ENCODE results near the gene MATN4. TPM values are rescaled to one million over a fixed set of nuclear protein-coding genes. Genes with fewer than 3 reads are reported as not detected.
A peak's percentile ranks its signal among the peaks of the same experiment; 100 is the strongest.

Gene MATN4
- total RNA-seq, 4 donors from 2014 or later: not detected

- TF ChIP-seq EP300 (IDR thresholded peaks at IDR 0.05; ENCODE audit: low read depth): no peak
- TF ChIP-seq POLR2AphosphoS5 (IDR thresholded peaks at IDR 0.05): no peak
- TF ChIP-seq POLR2A (IDR thresholded peaks at IDR 0.05): no peak
- Histone ChIP-seq H3K36me3 (no peaks in the 10 kb centered on the region), H3K4me3 (no peak overlapping the region), H3K9me3 (no peaks in the 10 kb centered on the region), H3K27me3 (peaks cover 60% of the 10 kb centered on the region), H3K27ac (no peak overlapping the region), H3K4me1 (peaks cover 0 to 17% (median 5%) of the 10 kb centered on the region in 4 donors)
- intact Hi-C loops (cut with DNase I; ENCODE audit: low total_unique reads) (no loop called here), in situ Hi-C loops (cut with MboI; ENCODE audit: low pct_ligation_motif_present in 1 of 4, low pct_unique_long_range_greater_than_20kb in 1 of 4, low sequenced_read_pairs in 3 of 4) (loop anchor here in 1 of 4 donors (25.0 kb wide), 2 partner anchors 128 to 453 kb away; no protein-coding TSS in a partner anchor)
- DNase-seq: no peak
- WGBS, 2 donors (ENCODE audit: low coverage in 1 of 2): 68% methylated on average over 3 of the region's 3 CpGs; no CpG with 5 or more reads in 1 of the 2 donors
Observed at GRCh38 chr20:45309075-45309474, 976 bp upstream of the MATN4 start.

DNA sequence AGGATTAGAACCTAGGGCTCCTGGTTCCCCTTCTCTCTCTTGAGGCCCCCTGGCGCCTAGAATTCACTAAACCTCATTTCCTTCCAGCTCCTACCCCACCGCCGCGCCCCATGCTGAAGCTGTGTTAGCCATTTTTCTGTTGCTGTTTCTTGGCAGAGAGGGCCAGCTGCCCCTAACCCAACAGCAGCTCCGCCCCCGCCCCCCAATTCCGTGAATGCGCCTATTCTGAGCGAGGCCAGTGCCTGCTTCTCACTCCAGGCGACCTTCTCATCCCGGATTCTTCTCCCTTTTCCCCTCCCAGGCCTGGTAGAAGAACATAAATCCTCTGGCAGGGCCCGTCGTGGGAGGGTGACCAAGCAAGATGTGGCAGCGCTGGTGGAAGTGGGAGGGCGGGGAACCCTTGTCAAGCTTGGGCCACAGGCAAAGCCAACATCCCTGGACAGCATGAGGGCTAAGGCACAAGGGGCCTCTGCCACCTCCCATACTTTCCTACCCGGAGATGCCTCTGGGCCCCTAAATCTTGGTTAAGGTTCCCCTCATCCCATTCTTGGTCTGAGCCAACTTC, 941 bp downstream of the MATN4 start:
- DNase-seq: no peak
- peaks cover 0 to 17% (median 5%) of the 10 kb centered on the region in 4 donors for H3K4me1 ChIP-seq
- H3K4me3 ChIP-seq: no peak overlapping the region
- H3K9me3 ChIP-seq: no peaks in the 10 kb centered on the region
- peaks cover 50% of the 10 kb centered on the region for H3K27me3 ChIP-seq
- in situ Hi-C loops (cut with MboI; ENCODE audit: low pct_ligation_motif_present in 1 of 4, low pct_unique_long_range_greater_than_20kb in 1 of 4, low sequenced_read_pairs in 3 of 4) (loop anchor here in 1 of 4 donors (25.0 kb wide), 2 partner anchors 130 to 455 kb away; no protein-coding TSS in a partner anchor), intact Hi-C loops (cut with DNase I; ENCODE audit: low total_unique reads) (no loop called here)
- 61% methylated on average over 16 of the region's 16 CpGs; no CpG with 5 or more reads in 1 of the 2 donors for WGBS, 2 donors (ENCODE audit: low coverage in 1 of 2)
- H3K36me3 ChIP-seq: no peaks in the 10 kb centered on the region
- TF ChIP-seq, protein P1, sequence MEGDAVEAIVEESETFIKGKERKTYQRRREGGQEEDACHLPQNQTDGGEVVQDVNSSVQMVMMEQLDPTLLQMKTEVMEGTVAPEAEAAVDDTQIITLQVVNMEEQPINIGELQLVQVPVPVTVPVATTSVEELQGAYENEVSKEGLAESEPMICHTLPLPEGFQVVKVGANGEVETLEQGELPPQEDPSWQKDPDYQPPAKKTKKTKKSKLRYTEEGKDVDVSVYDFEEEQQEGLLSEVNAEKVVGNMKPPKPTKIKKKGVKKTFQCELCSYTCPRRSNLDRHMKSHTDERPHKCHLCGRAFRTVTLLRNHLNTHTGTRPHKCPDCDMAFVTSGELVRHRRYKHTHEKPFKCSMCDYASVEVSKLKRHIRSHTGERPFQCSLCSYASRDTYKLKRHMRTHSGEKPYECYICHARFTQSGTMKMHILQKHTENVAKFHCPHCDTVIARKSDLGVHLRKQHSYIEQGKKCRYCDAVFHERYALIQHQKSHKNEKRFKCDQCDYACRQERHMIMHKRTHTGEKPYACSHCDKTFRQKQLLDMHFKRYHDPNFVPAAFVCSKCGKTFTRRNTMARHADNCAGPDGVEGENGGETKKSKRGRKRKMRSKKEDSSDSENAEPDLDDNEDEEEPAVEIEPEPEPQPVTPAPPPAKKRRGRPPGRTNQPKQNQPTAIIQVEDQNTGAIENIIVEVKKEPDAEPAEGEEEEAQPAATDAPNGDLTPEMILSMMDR (IDR thresholded peaks at IDR 0.05): no peak
- TF ChIP-seq EP300 (IDR thresholded peaks at IDR 0.05; ENCODE audit: low read depth): no peak
- TF ChIP-seq POLR2A (IDR thresholded peaks at IDR 0.05): no peak
- no peak for TF ChIP-seq POLR2AphosphoS5 (IDR thresholded peaks at IDR 0.05)
- no peak overlapping the region for H3K27ac ChIP-seq

- no peak for TF ChIP-seq POLR2A (IDR thresholded peaks at IDR 0.05)
- TF ChIP-seq, protein P1 (IDR thresholded peaks at IDR 0.05): peak; percentile 62 to 83 (median 80)
- Histone ChIP-seq H3K27me3 (peaks cover 45% of the 10 kb centered on the region), H3K36me3 (no peaks in the 10 kb centered on the region), H3K27ac (no peak within 1 kb of the TSS), H3K4me3 (no peak within 1 kb of the TSS), H3K9me3 (no peaks in the 10 kb centered on the region), H3K4me1 (peaks cover 0 to 12% (median 4%) of the 10 kb centered on the region in 4 donors)
- intact Hi-C loops (cut with DNase I; ENCODE audit: low total_unique reads) (no loop called here), in situ Hi-C loops (cut with MboI; ENCODE audit: low pct_ligation_motif_present in 1 of 4, low pct_unique_long_range_greater_than_20kb in 1 of 4, low sequenced_read_pairs in 3 of 4) (loop anchor here in 1 of 4 donors (25.0 kb wide), 2 partner anchors 131 to 456 kb away; no protein-coding TSS in a partner anchor)
- WGBS, 2 donors (ENCODE audit: low coverage in 1 of 2): 8 to 17% methylated on average over 15 to 41 of the region's 41 CpGs
- DNase-seq: no peak
Observed at GRCh38 chr20:45306431-45306982, 1.6 kb downstream of the MATN4 start, which contains the start of gene RBPJL. TSS of gene RBPJL (plus strand) at chr20:45306840. CDS start at chr20:45306923, 83 bp downstream.

DNA sequence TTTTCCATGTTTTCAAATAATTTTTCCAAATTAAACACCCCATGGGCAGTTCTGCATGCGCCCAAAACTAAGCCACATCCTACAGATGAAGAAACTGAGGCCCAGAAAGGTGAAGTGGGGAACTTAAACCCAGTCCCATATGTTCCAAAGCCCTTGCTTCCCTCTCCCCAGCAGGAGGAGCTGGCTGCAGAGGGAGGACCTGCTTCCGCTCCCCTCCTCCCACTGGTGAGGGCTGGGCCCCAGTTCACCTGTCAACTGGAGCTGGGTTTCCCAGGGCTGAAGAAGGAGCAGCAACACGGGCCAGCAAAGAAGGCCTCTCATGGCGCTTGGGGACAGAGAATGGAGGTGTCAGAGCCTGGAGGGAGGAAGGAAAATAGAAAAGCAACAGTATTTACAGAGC, 2.8 kb downstream of the MATN4 start:
- no peaks in the 10 kb centered on the region for H3K9me3 ChIP-seq
- in situ Hi-C loops (cut with MboI; ENCODE audit: low pct_ligation_motif_present in 1 of 4, low pct_unique_long_range_greater_than_20kb in 1 of 4, low sequenced_read_pairs in 3 of 4) (loop anchor here in 1 of 4 donors (25.0 kb wide), 2 partner anchors 132 to 457 kb away; no protein-coding TSS in a partner anchor), intact Hi-C loops (cut with DNase I; ENCODE audit: low total_unique reads) (no loop called here)
- H3K36me3 ChIP-seq: no peaks in the 10 kb centered on the region
- peaks cover 0 to 10% (median 2%) of the 10 kb centered on the region in 4 donors for H3K4me1 ChIP-seq
- 78% methylated on average over 4 of the region's 4 CpGs; no CpG with 5 or more reads in 1 of the 2 donors for WGBS, 2 donors (ENCODE audit: low coverage in 1 of 2)
- TF ChIP-seq EP300 (IDR thresholded peaks at IDR 0.05; ENCODE audit: low read depth) (no peak), POLR2A (IDR thresholded peaks at IDR 0.05) (no peak), POLR2AphosphoS5 (IDR thresholded peaks at IDR 0.05) (no peak)
- TF ChIP-seq, protein P1 (IDR thresholded peaks at IDR 0.05): no peak
- no peak overlapping the region for H3K27ac ChIP-seq
- no peak overlapping the region for H3K4me3 ChIP-seq
- DNase-seq: no peak
- H3K27me3 ChIP-seq: peaks cover 39% of the 10 kb centered on the region

Data from transverse colon (tissue), 4 donors.